ENCODE results near the gene GPR35. TPM values are rescaled to one million over a fixed set of nuclear protein-coding genes. Genes with fewer than 3 reads are reported as not detected.

Gene GPR35
- total RNA-seq, 4 donors from 2014 or later: 61.1 to 341 (median 261) TPM

- Histone ChIP-seq H3K27ac (no peak overlapping the region), H3K9me3 (no peaks in the 10 kb centered on the region), H3K4me3 (no peak overlapping the region), H3K36me3 (peaks cover 0 to 8% (median 0%) of the 10 kb centered on the region in 3 donors), H3K4me1 (peaks cover 14 to 38% (median 17%) of the 10 kb centered on the region in 4 donors), H3K27me3 (no peaks in the 10 kb centered on the region)
- no peak for DNase-seq
- no peak for TF ChIP-seq POLR2A (IDR thresholded peaks at IDR 0.05)
- TF ChIP-seq, protein P1, sequence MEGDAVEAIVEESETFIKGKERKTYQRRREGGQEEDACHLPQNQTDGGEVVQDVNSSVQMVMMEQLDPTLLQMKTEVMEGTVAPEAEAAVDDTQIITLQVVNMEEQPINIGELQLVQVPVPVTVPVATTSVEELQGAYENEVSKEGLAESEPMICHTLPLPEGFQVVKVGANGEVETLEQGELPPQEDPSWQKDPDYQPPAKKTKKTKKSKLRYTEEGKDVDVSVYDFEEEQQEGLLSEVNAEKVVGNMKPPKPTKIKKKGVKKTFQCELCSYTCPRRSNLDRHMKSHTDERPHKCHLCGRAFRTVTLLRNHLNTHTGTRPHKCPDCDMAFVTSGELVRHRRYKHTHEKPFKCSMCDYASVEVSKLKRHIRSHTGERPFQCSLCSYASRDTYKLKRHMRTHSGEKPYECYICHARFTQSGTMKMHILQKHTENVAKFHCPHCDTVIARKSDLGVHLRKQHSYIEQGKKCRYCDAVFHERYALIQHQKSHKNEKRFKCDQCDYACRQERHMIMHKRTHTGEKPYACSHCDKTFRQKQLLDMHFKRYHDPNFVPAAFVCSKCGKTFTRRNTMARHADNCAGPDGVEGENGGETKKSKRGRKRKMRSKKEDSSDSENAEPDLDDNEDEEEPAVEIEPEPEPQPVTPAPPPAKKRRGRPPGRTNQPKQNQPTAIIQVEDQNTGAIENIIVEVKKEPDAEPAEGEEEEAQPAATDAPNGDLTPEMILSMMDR (IDR thresholded peaks at IDR 0.05): no peak
These were observed 42.5 kb upstream of the GPR35 start for GRCh38 chr2:240582781-240583180.

- no peaks in the 10 kb centered on the region for H3K36me3 ChIP-seq
- H3K27me3 ChIP-seq: no peaks in the 10 kb centered on the region
- no peak overlapping the region for H3K4me3 ChIP-seq
- no peak for DNase-seq
- peaks cover 15 to 46% (median 19%) of the 10 kb centered on the region in 4 donors for H3K4me1 ChIP-seq
- no peak for TF ChIP-seq POLR2A (IDR thresholded peaks at IDR 0.05)
- TF ChIP-seq, protein P1 (IDR thresholded peaks at IDR 0.05): no peak
- no peaks in the 10 kb centered on the region for H3K9me3 ChIP-seq
- H3K27ac ChIP-seq: peak overlapping the region in 1 of 4 donors; percentile 99
These were observed 41.5 kb upstream of the GPR35 start for GRCh38 chr2:240583774-240584173.

DNA sequence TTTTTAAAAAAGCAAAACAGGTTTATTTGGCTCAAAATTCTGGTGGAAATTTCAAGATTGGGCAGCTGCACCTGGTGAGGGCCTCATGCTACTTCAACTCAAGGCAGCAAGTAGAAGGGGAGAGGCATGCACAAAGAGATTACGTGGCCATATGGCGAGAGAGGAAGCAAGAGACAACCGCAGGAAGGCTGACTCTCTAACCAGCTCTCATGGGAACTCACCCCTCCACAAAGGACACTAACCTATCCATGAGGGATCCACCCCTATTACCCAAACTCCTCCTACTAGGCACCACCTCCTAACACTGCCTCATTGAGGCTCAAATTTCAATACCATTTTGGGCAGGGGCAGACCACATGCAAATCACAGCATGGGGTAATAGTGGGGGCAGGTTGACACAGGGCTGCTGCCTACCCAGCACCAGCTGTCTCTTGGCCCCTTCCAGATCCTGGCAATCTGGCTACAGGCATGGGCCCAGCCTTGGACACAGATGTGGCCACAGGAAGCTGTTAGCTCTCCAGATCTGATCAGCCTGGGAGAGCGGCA, 40.7 kb upstream of the GPR35 start:
- peak overlapping the region in 3 of 4 donors; percentile 66 to 98 (median 76) for H3K4me3 ChIP-seq

DNA sequence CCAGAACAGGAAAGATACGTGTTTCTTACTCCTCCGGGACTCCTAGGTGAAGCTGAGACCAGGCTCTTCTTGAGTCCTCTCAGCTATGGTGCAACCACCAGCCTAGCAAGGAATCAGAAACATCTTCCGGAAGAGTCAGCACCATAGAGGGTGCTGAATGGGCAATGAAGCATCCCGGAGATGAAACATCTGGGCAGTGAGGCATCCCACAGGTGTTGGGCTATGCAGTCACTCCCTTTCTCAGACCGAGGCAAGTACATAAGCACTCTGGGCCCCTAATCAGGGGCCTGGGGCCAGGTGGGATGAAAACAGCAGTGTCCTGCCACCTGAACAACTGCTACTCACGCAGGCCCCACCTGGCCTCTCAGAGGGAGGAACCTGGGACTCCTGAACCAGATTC, 40.2 kb upstream of the GPR35 start:
- peaks cover 0 to 9% (median 0%) of the 10 kb centered on the region in 3 donors for H3K36me3 ChIP-seq
- no peaks in the 10 kb centered on the region for H3K27me3 ChIP-seq
- DNase-seq: peak in 2 of 3 donors; percentile 57 to 65
- peak overlapping the region in 3 of 4 donors; percentile 82 to 99 (median 87) for H3K27ac ChIP-seq
- H3K4me1 ChIP-seq: peaks cover 15 to 34% (median 17%) of the 10 kb centered on the region in 4 donors
- TF ChIP-seq, protein P1 (IDR thresholded peaks at IDR 0.05): no peak
- no peak for TF ChIP-seq POLR2A (IDR thresholded peaks at IDR 0.05)
- peak overlapping the region; percentile 66 to 98 (median 79) for H3K4me3 ChIP-seq
- H3K9me3 ChIP-seq: no peaks in the 10 kb centered on the region

More for the DNA sequence above, 40.7 kb upstream of the GPR35 start:
- peak overlapping the region in 3 of 4 donors; percentile 82 to 99 (median 87) for H3K27ac ChIP-seq
- no peaks in the 10 kb centered on the region for H3K27me3 ChIP-seq
- H3K9me3 ChIP-seq: no peaks in the 10 kb centered on the region
- peaks cover 15 to 40% (median 18%) of the 10 kb centered on the region in 4 donors for H3K4me1 ChIP-seq
- H3K36me3 ChIP-seq: peaks cover 0 to 3% (median 0%) of the 10 kb centered on the region in 3 donors
- DNase-seq: peak in 2 of 3 donors; percentile 35 to 46
- no peak for TF ChIP-seq POLR2A (IDR thresholded peaks at IDR 0.05)
- TF ChIP-seq, protein P1 (IDR thresholded peaks at IDR 0.05): no peak

- no peaks in the 10 kb centered on the region for H3K27me3 ChIP-seq
- DNase-seq: no peak
- no peaks in the 10 kb centered on the region for H3K9me3 ChIP-seq
- H3K4me3 ChIP-seq: peak overlapping the region; percentile 66 to 98 (median 79)
- H3K27ac ChIP-seq: peak overlapping the region; percentile 82 to 99 (median 90)
- TF ChIP-seq POLR2A (IDR thresholded peaks at IDR 0.05): no peak
- H3K36me3 ChIP-seq: peaks cover 0 to 15% (median 0%) of the 10 kb centered on the region in 3 donors
- H3K4me1 ChIP-seq: peaks cover 15 to 31% (median 17%) of the 10 kb centered on the region in 4 donors
These were observed 39.5 kb upstream of the GPR35 start for GRCh38 chr2:240585681-240586197.

Data from Peyer's patch (tissue), 4 donors.